ENCODE measurements around the gene C12orf50. TPM values are rescaled to one million over a fixed set of nuclear protein-coding genes. Genes with fewer than 3 reads are reported as not detected.

C12orf50 gene
- total and polyA plus RNA-seq, 2 of the 8 experiments (the other 6 are each of a cell fraction or from before 2014, with no cell fraction given): not detected

GRCh38 chr12:88011755-88012154, 17.4 kb downstream of the C12orf50 start:
- no peak overlapping the region for H2BK12ac ChIP-seq (ENCODE audit: low read depth, low read length)
- no peak overlapping the region for H3K4me3 ChIP-seq (ENCODE audit: extremely low read depth in 1 of 4, insufficient read depth in 2 of 4, low read depth in 3 of 4, low read length in 4 of 4)
- WGBS, 2 experiments (ENCODE audit: extremely low coverage in 1 of 2, insufficient coverage in 1 of 2, insufficient read length in 1 of 2, insufficient replicate concordance in 2 of 2, low coverage in 1 of 2, low lambda C conversion rate in 2 of 2, missing lambda C conversion rate in 1 of 2): 94% methylated on average over 5 of the region's 5 CpGs; no CpG with 5 or more reads in 1 of the 2 experiments
- no peak overlapping the region for H2BK120ac ChIP-seq (replicated peaks; ENCODE audit: low read depth, low read length)
- POLR2A ChIA-PET (ENCODE audit: partially characterized antibody): no interaction called here
- no peak overlapping the region for H4K5ac ChIP-seq (ENCODE audit: insufficient read length, low read depth, low read length)
- H3K56ac ChIP-seq (replicated peaks; ENCODE audit: insufficient read length, low read depth, low read length): no peak overlapping the region
- H3K27ac ChIP-seq (ENCODE audit: low read depth, low read length): no peak overlapping the region
- no peak overlapping the region for H3K14ac ChIP-seq (ENCODE audit: insufficient read length)
- no peaks in the 10 kb centered on the region for H3K27me3 ChIP-seq (replicated peaks in 1 of 4; ENCODE audit: control insufficient read depth in 3 of 4, extremely low read depth in 1 of 4, insufficient read depth in 3 of 4, low read length in 3 of 4)
- no peak overlapping the region for H3K4me2 ChIP-seq (ENCODE audit: insufficient read depth in 1 of 2, low read depth in 2 of 2, low read length in 2 of 2)
- H2BK20ac ChIP-seq (ENCODE audit: low read length): no peak overlapping the region
- CTCF ChIA-PET (ENCODE audit: partially characterized antibody): no interaction called here
- no peak overlapping the region for H4K91ac ChIP-seq (replicated peaks; ENCODE audit: insufficient read length, low read length)
- DNase-seq (ENCODE audit: low read depth in 1 of 2, low spot score in 2 of 2): no peak
- TF ChIP-seq ASH2L (IDR thresholded peaks at IDR 0.05; ENCODE audit: low read length): no peak
- H4K8ac ChIP-seq (ENCODE audit: extremely low read depth, insufficient read depth, low read length): no peak overlapping the region
- no peaks in the 10 kb centered on the region for H3K36me3 ChIP-seq (ENCODE audit: control insufficient read depth in 2 of 4, insufficient read depth in 4 of 4, low read length in 3 of 4)
- no peak overlapping the region for H3K23ac ChIP-seq (ENCODE audit: insufficient read length)
- FAIRE-seq: no peak
- no peak overlapping the region for H2BK15ac ChIP-seq (ENCODE audit: low read length)
- no peak overlapping the region for H2AK5ac ChIP-seq (ENCODE audit: low read depth, low read length)
- no peak overlapping the region for H2BK5ac ChIP-seq (ENCODE audit: low read depth, low read length)
- H2AFZ ChIP-seq (ENCODE audit: low read length): no peak overlapping the region
- H3K4ac ChIP-seq (replicated peaks; ENCODE audit: insufficient read length, low read depth, low read length): no peak overlapping the region
- no peaks in the 10 kb centered on the region for H3K23me2 ChIP-seq (ENCODE audit: low read depth, low read length)
- no peaks in the 10 kb centered on the region for H3K4me1 ChIP-seq (replicated peaks in 1 of 4; ENCODE audit: control insufficient read depth in 3 of 4, insufficient read depth in 4 of 4, low read length in 3 of 4)
- H4K20me1 ChIP-seq (replicated peaks in 1 of 2; ENCODE audit: control insufficient read depth in 1 of 2, insufficient read depth in 2 of 2, low read length in 2 of 2): no peaks in the 10 kb centered on the region
- H3K79me1 ChIP-seq (ENCODE audit: low read depth, low read length): no peaks in the 10 kb centered on the region
- H3K9ac ChIP-seq (replicated peaks in 1 of 4; ENCODE audit: extremely low read depth in 1 of 4, low read depth in 3 of 4, low read length in 3 of 4): no peak overlapping the region
- H3K9me3 ChIP-seq (ENCODE audit: insufficient read depth in 2 of 2, low read depth in 1 of 2, low read length in 1 of 2): peaks cover 0 to under 1% of the 10 kb centered on the region in 2 experiments; a peak in 2 of 4 replicates
- H3K18ac ChIP-seq (ENCODE audit: extremely low read depth, low read length): no peak overlapping the region
- no peaks in the 10 kb centered on the region for H3K79me2 ChIP-seq (ENCODE audit: control insufficient read depth in 1 of 2, insufficient read depth in 2 of 2, low read length in 2 of 2)

Data from H1 (cell line).